T-helper 22 cell (primary cell): ENCODE measurements around the gene TDRD6.
"Not testable (repeated sequence)": the region's sequence is repeated elsewhere in the genome, so short reads cannot be mapped to it uniquely, and the experiment has no call there.

Experiments
- DNase-seq: peaks from one replicate; pipeline ENCODE4 v3.0.0-alpha.2; 2020; ENCODE audit warnings: low read depth

The TDRD6 gene

GRCh38 chr6:46743425-46744158 is 55.9 kb downstream of the TDRD6 start:
- no peak for DNase-seq

- not testable (repeated sequence) for DNase-seq
Observed at GRCh38 chr6:46744159-46744725, 56.6 kb downstream of the TDRD6 start.

DNA sequence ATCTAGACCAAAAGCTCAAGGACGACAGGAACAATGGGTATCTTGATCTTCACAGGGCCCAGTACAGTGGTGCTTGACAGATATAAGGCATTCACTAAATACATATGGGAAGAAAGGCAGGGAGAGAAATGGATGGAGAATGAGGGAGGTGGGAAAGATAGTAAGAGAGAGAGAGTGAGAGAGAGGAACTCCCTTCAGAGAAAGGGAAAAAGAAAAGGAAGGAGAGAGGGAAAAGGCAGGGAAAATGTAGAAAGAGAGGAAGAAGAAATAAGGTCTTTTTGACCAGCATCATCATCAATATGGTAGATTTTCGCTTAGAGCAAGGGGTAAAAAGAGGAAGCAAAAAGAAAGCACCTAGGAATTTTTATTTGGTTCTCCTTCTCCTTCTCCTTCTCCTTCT is 58.3 kb downstream of the TDRD6 start:
- no peak for DNase-seq

DNA sequence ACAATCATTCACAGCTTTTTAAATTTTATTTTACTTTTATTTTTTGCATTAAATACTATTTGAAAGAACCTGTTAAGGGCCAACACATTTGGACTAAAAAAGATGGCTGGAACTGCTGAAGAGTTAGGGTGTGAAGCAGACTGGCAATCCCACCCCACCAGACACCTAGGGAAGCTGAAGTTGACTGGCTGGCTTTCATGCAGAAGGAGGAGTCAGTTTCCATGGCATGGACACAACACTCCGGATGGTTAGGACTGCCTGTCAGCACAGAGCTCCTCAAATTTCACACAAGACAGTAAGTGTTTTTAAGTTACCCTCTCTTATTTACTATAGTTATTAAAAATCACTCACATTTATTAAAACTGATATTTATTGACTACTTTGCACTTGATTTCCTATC is 59.0 kb downstream of the TDRD6 start, which contains the start of gene ANKRD66:
ANKRD66 (plus strand) TSS at position 238 of the 400 bp plus-strand sequence. CDS start 5,016 bp downstream, outside the sequence.
- DNase-seq, result no peak

GRCh38 chr6:46748940-46749503 is 61.3 kb downstream of the TDRD6 start:
- no peak for DNase-seq

- DNase-seq, result no peak
Observed at GRCh38 chr6:46749731-46750130, 62.0 kb downstream of the TDRD6 start.

DNA sequence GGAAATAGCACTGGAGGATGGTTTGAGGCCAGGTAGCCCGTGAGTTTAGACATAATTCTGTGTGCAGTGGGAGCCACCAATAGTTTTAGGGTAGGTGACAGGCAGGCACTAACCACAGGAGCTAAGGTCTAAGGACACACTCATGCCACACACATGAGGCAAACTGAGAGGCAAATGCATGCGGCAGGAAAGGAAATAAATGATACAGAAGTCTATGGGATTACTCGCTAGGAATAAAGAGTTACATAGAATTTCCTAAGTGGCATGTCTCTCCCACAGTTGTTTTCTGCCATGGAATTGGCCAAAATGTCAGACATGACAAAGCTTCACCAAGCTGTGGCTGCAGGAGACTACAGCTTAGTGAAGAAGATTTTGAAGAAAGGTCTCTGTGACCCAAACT is 64.0 kb downstream of the TDRD6 start:
- DNase-seq, result no peak
